ENCODE measurements around the gene FDX2. TPM values are rescaled to one million over a fixed set of nuclear protein-coding genes. Genes with fewer than 3 reads are reported as not detected.
A peak's percentile ranks its signal among the peaks of the same experiment; 100 is the strongest.

FDX2 gene
- total and polyA plus RNA-seq, 2 of the 13 experiments (the other 11 are each of a cell fraction or from before 2014, with no cell fraction given) = 21.0 to 24.7 TPM

- TF ChIP-seq ZNF230 (CRISPR knock-in tag; IDR thresholded peaks at IDR 0.05) (0 out of 2 replicates have a peak, but pooled peaks have one; percentile 51), ZBTB33 (CRISPR knock-in tag; IDR thresholded peaks at IDR 0.05) (peak; percentile 41; the same call in 1 of the 2 replicates), ZBTB1 (CRISPR knock-in tag; IDR thresholded peaks at IDR 0.05; ENCODE audit: borderline replicate concordance) (no peak), KLF6 (CRISPR knock-in tag; IDR thresholded peaks at IDR 0.05) (no peak; the same call in 1 of the 2 replicates), NR3C1 (CRISPR knock-in tag; IDR thresholded peaks at IDR 0.05) (no peak), LRRFIP1 (CRISPR knock-in tag; conservative IDR thresholded peaks at IDR 0.05) (no peak), ZNF251 (CRISPR knock-in tag; IDR thresholded peaks at IDR 0.05) (no peak), SP5 (CRISPR knock-in tag; IDR thresholded peaks at IDR 0.05; ENCODE audit: borderline replicate concordance, low read depth) (no peak; the same call in 1 of the 2 replicates), NFE2L2 (IDR thresholded peaks at IDR 0.05; ENCODE audit: low read length) (no peak), MTF1 (CRISPR knock-in tag; IDR thresholded peaks at IDR 0.05) (no peak), ZNF646 (CRISPR knock-in tag; IDR thresholded peaks at IDR 0.05) (no peak), ZNF772 (CRISPR knock-in tag; IDR thresholded peaks at IDR 0.05) (0 out of 2 replicates have a peak, but pooled peaks have one; percentile 34), FOXO1 (CRISPR knock-in tag; IDR thresholded peaks at IDR 0.05) (peak; percentile 25; the same call in 1 of the 2 replicates), CHD2 (IDR thresholded peaks at IDR 0.05; ENCODE audit: low read depth, low read length) (no peak; the same call in 1 of the 2 replicates), ZNF816 (CRISPR knock-in tag; IDR thresholded peaks at IDR 0.05; ENCODE audit: borderline replicate concordance) (no peak), TRIM22 (IDR thresholded peaks at IDR 0.05) (no peak)
These were observed at the start of gene FDX2 (continued) for GRCh38 chr19:10315335-10316214.
